Activated naive CD4-positive, alpha-beta T cell (primary cell): ENCODE measurements around the gene GNAS-AS1.
A peak's percentile ranks its signal among the peaks of the same experiment; 100 is the strongest.

ENCODE experiments used
- DNase-seq, 4 experiments: peaks; one replicate each; lab custom pipeline; 2025; lab: John Stamatoyannopoulos, UW

Gene GNAS-AS1

DNA sequence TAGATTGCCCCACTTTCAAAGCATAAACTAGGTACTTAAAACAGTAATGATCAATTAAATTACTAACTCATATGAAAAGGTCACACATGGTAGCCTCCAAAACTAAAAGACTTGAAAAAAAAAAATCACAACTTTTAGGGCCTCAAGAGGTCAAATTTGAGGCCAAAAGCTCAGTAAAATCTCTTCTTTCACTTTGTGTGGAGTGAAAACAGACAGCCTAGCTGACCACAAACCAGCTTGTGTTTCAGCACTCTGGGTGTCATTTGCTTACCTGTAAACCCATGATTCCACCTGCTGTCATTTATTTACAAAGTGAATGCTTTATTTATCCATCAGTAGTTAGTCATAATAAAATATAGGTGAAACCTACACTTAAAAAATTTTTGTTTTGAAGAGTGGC, 35.8 kb upstream of the GNAS-AS1 start:
- DNase-seq = no peak

DNA sequence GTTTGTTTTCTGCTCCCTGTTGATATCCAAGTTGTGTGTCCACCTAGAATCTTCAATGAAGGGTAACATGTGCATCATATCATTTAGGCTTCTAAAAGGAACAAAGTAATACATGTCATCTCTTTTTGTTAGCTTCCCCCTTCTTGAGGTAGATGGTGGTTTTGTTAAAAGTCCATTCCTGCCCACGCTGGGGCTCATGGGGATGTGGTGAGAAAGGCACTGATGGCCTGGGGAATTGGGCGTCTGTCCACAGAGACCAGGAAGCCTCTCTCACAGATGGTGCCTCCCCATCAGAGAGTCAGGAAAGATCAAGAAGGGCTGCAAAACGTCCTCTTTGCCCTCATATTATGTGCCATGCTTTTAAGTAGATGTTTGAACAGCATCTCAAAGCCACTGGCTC, 34.3 kb upstream of the GNAS-AS1 start:
- DNase-seq = no peak

DNA sequence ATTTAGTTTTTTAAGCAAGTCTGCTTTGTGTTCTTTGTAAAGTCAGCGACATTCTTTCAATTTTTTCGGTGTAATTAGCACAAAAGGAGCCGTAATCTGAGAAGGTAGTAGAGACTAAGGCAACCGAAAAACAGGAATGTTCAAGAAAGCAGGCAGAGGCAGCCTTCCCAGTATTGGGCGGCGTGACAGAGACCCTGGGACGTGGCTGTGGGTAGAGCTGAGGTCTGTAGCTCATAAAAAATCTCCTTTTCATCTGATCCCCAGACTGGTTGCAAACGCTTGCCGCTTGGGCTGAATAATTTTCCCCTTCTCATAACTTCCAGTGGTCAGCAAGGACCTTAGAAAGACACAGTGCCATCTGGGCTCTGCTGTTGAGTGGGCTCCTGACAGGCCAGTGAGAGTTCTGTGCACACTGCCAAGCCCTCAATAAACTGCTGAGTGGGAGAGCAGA, 32.6 kb upstream of the GNAS-AS1 start:
- no peak for DNase-seq

DNA sequence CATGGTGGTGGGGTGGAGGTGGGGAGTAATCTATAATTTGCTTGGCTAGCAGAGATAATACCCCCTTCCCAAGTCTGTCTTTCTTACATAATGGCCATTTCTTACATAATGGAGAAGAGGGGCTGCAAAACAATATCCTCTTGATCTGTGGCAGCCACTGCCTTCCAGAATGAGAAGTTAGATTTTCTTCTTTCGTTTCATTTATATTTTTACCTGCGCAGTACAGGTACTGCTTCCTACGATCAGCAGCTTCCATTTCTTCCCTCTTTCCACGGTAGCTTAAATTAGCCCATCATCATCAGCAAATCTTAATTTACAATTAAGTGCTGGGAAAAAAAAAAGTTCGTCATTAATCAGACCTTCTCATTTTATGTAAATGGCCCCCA, 32.0 kb upstream of the GNAS-AS1 start:
- DNase-seq = no peak

DNA sequence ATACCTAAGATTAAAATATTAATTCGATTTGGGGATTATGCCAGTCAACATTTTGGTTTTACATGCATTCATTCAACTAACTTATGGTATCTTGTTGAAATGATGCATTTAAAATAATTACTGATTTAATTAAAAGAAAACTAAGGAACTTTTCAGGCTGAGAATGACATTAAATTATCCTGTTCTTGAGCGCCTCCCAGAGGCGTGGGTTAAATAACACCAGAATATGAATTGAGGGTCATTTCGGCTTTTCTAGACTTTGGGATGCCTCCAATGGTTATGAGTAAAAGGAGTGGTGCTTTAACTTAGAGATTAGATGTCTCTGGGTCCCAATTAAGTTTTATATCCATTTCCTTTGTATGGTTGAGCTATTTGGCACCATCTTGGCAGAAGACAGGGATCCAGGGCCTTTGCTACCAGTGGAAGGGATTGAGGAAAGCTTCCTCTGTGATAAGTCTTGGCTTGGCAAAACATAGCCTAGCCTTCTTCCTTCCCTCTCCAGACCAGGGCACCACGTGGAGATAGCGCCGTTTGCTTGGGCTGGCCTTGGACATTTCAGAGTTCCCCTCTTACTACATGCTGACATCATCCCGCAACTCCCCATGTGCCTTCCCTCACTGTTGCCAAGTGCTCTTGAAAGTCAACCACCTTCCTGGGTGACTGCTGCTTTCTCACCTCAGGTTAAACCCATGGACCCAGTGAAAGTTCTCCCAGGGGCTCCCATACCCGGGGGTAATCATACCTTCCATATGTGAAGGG, 30.5 kb upstream of the GNAS-AS1 start:
- DNase-seq = no peak

DNA sequence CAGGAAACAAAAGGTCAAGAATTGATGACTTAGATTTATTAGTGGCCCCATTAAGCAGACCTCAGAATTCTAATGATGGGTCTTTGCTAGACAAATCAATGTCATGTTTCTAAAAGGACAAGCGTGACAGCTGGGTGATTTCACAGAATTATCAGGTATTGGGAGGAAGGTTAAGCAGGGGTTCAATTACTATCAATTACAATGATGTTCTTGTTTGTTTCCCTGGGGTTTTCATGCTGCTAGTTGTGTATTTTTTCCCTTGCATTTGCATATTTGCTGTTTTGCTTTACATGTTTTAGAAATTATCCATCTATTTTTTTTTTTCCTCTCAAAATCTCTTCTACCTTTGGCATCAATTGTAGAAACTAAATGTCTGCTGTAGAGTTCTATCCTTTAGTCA, 29.7 kb upstream of the GNAS-AS1 start:
- no peak for DNase-seq

DNA sequence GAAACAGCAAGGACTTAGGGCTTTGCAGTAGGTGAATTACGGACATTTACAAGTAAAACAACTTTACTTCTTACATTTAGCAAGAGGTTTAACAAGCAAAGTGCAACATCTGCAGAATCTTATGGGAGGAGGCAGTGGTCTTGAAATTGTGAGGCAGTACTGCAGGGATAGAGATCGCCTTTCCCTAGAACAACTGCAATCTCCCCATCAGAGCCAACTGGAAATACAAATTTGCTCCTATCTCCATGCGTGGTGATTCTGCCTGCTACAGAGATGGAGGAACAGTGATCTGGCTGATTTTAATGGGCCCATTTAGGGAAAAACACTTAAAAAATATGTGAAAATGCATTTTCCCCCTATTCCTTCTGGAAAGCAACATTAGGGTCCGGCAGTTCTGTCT, 27.7 kb upstream of the GNAS-AS1 start:
- no peak for DNase-seq

DNA sequence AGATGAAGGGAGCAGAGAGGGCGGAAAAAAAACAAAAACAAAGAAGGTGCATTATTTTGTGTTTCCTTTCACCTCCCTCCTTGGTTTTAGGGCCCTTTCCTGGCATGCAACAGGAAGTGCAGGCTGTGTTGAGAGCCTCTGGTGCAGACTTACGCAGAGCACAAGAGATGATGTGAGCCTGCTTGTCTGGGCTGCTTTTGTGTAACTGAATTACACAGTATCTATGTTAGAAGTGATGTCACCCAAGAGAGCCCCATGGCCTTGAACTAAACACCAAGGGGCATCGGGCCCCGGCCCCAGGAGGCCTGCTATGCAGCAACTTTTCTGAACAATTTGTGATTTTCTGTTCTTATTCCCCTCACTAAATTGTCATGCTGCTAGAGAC, 27.3 kb upstream of the GNAS-AS1 start:
- no peak for DNase-seq

DNA sequence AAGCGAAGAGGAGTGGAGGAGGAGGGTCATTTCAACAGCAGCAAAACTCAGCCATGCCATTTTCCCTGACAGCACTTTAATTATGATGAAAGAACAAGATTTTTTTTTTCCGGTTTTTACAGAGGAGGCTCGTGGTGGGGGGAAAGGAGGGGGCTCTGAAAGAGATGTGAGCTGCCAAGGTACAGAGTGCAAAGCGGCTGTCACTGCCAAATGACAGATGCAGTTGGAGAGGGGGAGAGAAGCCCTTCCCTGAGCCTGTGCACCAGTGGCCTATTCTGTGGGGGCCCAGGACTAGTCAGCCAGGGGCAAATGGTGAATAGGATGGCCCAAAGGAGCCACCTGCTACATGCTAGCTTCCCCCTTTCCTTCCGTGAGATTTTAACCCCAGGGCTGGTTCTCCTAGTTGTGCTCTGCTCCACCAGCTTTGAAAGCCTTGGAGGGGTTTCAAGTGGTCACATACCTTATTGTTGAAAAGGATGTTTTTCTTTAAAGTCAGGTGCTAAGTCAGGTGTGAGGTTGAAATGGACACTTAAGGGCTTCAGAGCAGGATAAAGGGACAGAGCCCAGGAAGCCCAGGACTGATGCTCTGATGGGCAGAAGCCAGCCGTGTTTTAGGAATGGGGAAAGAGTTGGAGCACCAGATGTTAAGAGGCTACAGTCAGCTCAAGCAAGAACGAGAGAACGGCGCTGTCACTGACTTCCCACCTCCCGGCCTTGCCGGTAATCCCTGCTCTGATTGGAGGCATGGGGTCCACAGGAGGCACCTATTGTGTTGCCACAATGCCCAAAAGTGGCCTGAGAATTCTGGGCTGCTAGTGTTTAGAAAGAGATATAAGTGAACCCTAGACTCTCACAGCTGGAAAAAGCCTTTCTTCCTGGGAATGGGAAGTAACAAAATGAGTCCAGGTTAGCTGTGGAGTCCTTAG, 26.6 kb upstream of the GNAS-AS1 start:
- DNase-seq = no peak

DNA sequence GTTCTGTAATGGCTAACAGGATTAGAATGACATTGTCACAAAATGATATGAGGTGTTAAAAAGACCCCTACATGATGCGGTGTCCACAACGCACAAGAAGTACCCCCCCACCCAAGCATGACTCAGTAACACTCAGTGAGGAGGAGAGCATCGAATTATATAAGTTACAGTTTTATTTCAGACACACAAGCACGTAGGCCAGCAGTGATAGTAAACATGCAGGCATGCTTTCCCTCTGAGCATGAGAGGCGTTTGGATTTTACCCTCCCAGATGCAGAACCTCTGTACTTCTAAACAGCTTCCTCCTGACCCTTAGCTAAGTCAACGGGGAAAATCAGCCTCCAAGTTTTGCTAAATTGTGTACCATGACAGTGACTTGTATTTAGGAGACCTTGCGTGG, 25.7 kb upstream of the GNAS-AS1 start:
- DNase-seq = no peak

DNA sequence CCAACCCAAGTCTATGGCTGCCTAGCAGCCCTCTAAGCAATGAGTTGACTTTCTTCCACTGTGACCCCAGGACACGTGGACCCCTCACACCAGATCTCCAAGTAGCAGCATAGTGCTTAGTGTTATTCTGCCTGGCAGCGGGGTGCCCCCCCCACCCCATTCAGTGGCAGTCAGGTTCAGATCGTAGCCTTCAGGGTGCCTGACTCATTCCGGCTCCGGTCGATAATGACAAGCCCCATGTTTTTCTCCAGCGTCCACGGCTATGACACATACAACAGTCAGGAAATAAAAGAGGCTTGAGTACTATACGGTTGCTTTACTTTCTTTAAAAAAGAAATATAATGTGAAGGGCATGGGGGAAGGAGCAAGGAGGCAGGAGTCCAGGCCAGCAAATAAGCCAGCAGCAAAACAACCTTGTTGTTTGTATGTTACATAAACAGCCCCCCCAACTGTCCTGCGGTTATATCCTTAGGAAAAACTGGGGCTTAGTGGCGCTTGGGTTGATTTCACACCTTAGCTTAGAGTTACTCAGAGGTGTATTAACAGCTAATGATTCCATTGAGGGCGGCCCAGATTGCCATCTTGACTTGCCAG, 24.9 kb upstream of the GNAS-AS1 start:
- DNase-seq = no peak

DNA sequence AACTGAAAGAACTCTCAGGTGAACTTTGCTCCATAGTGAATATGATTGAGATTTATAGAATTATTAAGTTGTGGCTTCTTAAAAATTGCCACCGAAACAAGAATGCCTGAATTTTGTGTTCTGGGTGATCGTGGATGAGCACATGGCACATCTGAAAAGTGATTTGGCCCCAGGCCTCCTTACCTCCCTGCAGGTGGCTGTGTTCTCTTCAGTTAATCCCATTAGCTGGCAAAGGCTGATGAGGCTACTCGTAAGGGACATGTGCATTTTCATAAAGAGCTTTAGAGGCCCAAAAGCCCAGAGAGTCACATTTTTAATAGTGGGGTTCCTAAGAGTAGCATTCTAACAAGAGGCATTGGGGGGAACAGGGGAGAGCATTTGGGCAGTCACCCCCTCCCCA, 24.4 kb upstream of the GNAS-AS1 start:
- DNase-seq = no peak

DNA sequence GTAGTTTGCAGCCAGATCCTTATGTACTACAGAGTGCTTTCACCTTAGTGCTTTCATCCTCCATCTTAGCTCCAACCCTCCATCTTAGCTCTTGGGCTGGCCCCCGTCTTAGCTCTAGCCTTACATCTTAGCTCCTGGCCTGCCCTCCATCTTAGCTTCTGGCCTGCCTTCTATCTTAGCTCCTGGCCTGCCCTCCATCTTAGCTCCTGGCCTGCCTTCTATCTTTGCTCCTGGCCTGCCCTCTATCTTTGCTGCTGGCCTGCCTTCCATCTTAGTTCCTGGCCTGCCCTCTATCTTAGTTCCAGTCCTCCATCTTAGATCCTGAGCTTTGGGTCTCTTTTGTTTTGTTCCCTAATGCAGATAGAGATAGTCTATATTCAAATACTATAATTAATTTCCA, 23.8 kb upstream of the GNAS-AS1 start:
- DNase-seq = no peak

DNA sequence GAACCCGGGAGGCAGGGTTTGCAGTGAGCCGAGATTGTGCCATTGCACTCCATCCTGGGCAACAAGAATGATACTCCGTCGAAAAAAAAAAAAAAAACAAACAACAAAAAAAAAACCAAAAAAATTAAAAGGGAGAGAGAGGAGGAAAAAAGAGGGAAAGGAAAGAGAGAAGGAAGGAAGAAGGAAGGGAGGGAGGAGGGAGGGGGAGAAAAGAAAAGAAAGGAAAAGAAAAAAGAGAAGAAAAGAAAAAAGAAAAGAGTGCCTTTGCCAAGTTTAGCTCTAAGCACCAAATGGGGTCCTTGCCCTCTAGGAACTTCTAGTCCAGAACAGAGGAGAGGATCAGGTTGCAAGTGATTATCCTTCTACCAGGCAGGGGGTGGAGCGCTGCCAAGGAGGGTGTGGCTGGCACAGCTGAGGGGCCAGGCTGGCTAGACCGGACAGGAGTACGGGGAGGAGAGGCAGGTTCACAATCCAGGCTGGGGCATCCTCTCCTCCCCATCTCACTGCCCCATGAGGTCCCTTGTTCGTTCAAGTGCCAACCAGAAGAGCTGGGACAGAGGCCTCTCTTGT, 20.9 kb upstream of the GNAS-AS1 start:
- no peak for DNase-seq

DNA sequence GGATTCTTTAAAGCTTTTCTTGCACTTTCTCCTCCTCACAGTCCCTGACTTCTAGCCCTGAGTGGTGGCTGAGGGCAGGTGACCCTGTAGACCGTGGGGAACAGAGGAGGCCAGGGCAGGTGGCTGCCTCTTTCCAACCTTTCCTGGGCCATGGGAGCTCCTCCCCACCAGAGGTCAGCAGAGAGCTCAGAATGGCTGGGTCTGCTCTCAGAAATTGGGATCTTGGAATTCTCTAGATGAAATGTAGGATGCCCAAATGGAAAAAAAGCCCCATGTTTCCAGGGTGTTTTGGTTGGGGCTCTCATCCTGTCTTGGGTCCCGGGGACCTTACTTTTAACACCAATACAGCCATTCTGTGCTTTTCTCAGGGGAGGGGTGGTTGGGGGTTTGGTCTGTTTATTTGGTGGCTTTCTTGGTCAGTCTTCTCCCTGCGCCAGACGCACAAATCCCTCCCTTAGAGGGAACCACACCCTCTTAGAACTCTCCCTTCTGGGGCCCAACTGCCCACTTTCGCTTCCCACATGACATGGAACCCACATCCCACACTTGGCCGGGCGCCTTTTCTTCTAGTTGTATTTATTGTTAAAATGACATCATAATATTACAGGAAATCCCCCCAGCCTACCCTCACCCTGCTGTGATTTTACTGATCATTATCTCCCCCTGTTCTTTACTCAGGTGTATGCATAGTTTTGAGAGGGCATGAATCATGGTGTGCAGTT, 19.8 kb upstream of the GNAS-AS1 start:
- peak in 2 of 4 experiments; percentile 40 to 42 for DNase-seq

DNA sequence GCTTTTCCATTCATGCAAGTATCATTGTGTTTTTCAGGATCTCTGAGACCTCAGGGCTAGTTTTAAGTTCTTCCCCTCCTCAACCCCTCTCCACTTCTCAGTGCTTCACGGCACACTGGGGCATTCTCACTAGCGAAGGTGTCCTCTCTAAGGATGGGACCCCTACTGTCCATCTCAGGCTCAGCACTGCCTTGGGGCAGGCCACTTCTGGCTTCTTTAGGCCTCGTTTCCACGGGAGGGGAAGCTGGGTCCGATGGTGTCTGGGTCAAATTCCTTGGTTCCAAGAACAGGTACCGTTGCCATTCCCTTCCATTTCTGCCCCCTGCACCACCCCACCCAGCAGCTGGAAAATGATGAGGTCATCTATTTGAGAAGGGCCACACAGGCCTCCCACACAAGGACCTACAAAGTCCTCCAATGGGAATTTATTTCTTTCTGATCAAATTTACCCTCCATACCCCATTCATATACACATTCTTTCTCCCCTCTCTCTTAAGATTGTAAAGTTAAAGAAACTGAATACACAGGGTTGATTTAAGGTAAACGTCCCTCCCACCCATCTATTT, 19.0 kb upstream of the GNAS-AS1 start:
- DNase-seq = no peak

DNA sequence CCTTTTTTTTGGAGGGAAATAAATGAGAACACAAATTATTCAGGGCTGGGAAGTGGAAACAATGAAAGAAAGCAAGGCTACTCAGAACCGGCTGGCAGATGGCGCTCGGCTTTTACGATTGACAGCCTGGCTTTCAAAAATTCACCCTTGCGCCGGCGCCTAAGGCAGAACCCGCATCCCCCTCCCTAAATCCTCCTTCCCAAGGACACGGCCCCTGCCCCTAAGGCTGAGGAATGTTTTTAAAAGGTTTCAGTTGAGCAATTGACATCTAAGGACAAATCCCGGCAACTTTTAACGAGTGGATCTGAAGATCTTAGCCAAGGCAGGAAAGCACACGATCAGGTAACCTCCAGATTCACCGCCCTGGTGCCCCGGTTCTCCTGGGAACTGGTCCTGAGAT, 18.1 kb upstream of the GNAS-AS1 start:
- no peak for DNase-seq

DNA sequence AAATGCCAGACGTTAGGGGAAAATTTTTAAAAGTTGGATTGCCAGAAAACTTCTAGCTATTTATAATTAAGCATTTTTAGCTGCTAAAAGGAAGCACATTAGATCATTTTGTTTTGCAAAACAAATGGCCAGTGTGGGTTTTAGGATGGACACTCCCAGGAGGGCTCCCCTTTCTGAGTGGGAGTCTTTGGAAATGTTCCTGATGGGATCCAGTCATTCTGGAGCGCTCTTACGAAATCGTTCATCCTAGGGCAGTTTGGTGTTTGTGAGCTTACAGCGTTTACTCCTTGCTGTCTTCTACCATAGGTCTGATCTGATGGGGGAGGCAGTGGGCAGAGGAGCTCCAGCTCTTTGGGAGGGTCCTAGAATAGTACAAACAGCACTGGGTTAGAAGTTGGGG, 16.5 kb upstream of the GNAS-AS1 start:
- no peak for DNase-seq

DNA sequence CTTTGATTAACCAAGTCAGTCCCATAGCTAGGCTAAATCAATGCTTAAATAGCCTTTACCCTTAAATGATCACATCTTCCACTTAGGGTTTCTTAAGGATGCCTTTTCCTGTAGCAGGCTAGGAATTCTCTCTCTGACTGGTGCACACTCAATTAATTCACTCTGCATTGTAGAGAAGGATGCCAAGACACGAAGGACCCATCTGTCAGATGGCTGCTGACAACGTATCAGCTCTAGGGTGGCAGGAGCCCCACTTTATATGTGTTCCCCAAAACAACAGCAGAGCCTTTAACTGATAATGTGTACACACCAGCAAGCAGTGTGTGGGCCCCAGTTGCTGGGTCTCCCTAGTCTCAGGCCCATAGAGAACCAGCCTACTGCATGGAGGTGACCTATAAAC, 15.1 kb upstream of the GNAS-AS1 start:
- DNase-seq = no peak

DNA sequence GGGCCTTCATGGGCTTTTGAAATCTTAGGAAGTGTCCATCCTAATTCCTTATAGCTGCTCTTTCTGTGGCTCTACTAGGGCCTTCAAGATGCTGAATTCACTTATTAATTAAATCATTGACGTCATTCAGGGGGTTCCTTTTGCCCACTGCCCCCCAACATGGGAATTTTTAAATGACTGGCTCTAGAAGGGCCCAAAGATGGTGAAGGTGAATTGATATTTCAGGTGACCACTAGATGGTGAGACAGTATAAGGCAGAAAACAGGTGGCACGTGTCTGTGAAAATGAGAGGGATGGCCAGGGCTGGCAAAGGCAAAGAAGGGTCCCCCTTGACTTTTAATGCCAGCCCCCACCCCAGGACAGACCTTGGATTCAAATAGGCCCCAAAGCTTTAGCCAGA, 13.6 kb upstream of the GNAS-AS1 start:
- no peak for DNase-seq

DNA sequence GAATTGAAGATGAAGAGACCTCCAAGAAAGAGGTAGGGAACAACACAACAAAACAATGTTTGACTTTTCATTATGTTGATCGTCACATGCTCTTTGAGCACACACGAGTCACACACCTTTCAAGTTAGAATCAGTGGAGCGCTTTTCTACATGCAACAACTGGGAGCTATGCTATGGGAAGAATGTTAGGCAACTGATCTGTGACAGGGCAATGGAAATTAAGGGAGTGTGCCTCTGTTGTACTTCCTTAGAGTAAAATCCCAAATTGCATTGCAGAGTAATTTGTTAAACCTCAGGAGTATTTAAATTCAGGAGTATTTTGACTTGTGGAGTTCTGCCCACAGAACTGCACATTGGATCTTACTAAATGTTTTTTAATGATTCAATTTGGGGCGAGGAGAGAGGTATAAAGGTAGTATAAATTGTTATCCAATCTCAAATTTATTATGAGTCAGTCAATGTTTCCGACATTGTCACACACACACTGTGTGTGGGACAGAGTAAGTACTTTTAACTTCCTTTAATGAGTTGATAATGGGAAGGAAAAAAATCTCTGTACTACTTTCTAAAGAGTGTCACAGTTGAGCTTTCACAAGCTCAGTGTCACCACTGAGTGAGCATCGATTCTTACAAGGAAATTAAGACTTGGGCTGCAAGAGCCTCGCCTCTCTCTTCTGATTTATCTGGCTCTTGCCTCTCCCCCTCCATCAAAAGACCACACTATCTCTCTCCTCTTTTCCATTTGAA, 12.5 kb upstream of the GNAS-AS1 start:
- DNase-seq = no peak
